ENCODE measurements around the gene TRMT112.
A peak's percentile ranks its signal among the peaks of the same experiment; 100 is the strongest.

DNA sequence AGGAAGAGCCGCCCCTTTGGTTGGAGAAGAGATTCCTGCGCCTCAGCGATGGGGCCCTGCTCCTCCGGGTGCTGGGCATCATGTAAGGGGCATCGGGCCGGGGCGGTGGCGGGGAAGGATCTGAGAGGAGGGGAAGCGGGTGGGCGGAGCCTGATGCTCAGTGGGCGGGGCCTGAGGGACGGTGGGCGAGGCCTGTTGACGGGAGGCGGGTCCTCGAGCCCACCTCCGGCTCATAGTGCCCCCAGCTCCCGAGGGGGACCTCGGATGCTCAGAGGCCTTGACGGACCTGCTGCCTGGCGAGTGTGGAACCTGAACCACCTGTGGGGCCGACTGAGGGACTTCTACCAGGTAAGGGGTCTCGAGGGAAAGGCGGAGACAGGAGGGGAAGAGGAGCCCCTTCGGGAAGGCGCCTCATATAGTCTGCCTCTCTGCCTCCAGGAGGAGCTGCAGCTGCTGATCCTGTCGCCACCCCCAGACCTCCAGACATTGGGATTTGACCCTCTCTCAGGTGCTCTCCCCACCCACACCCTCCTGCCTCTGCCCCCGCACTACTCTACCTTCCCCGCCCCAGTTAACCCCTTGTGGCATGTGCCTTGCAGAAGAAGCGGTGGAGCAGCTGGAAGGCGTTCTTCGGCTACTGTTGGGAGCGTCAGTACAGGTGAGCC lies 23.4 kb upstream of the TRMT112 start:
- no peak for TF ChIP-seq ZNF274 (IDR thresholded peaks at IDR 0.05; ENCODE audit: borderline replicate concordance, extremely low read depth, low read length)
- TF ChIP-seq POLR2A (IDR thresholded peaks at IDR 0.05; ENCODE audit: control extremely low read depth in 1 of 2, low read depth in 2 of 2, low read length in 2 of 2): no peak; a peak in 1 of 3 replicates
- TF ChIP-seq JUN (IDR thresholded peaks at IDR 0.05; ENCODE audit: low read depth, low read length): no peak
- peak in 2 of 3 experiments; percentile 26 to 52; a peak in 3 of 4 replicates for TF ChIP-seq CTCF (IDR thresholded peaks at IDR 0.05; ENCODE audit: control extremely low read depth in 1 of 3, insufficient read depth in 1 of 3, low read depth in 1 of 3, low read length in 3 of 3)
- TF ChIP-seq POLR2AphosphoS5 (IDR thresholded peaks at IDR 0.05; ENCODE audit: low read depth, low read length): no peak
- TF ChIP-seq BACH1 (IDR thresholded peaks at IDR 0.05; ENCODE audit: low read length): no peak
- no peak for TF ChIP-seq EP300 (IDR thresholded peaks at IDR 0.05; ENCODE audit: borderline replicate concordance in 1 of 2, low read depth in 2 of 2, low read length in 2 of 2)
